Stimulated activated CD4-positive, alpha-beta T cell treated with anti-CD3 and anti-CD28 coated beads, Interleukin-4, amount 100 ng/mL, for 4 hours (primary cell): Measurements from ENCODE around the gene RABGAP1L.

Source experiments
- DNase-seq, 2 experiments: peaks; one replicate each; pipeline ENCODE4 v3.0.0-alpha.2; 2020

RABGAP1L gene

DNA sequence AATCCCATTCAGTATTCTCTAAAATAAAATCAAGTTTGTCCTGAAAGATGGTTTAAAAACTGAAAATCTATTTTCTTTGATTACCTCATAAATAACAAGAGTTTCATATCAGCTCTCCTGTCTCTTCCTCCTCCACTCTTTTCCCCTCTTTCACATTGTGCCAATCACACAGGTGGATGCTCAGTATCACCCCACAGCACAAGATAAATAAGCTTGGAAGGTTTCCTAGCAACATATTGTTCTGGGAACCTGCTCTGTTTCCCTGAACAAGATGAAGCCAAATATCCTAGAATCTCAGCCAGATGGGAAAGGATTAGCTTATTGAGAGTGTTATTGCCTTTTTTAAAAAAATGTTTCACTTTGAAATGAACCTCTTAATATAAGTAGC, 794.7 kb downstream of the RABGAP1L start:
- DNase-seq: no peak

DNA sequence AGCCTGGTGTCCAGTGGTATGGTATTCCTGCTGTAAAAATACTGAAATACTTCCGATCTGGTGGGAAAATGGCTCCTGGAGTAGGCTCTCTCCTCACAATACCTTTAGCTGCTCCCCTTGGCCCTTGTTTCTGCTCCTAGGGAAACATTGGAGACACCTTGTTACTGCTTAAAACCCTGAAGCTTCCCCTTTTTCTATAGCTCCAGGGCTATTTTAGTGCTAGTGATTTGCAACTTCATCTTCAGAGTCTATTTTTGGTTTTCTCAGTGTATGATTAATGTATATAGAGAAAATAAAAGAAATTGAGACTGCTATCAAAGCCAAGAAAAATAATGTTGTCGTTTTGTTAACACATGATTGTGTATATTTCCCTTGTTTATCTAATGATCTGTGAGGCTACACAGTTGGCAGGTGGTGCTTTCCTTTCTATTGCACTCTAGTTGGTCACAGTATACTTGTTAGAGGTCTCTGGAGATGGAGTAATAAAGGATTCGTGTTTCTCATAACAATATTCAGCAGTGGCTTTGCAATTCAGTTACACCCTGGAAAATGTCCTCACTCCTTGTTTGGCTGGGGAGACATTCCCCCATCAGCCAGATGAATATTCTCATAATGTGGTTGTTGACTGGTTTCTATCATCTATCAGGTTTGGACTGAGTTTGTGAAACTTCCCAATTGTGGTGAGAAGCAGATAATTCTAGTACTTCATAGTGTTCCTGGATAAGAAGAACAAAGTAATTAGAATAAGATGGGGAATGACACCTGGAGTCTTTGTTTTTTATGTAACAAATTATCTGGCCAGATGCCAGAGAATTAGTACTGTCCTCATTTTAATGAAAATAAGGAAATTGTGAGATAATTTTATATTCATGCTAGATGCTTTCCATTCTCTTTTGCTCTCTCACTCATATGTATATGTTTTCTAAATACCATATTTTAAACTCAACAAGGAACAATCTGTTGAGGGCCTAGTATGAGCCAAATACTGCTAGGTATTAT, 795.6 kb downstream of the RABGAP1L start:
- no peak for DNase-seq

DNA sequence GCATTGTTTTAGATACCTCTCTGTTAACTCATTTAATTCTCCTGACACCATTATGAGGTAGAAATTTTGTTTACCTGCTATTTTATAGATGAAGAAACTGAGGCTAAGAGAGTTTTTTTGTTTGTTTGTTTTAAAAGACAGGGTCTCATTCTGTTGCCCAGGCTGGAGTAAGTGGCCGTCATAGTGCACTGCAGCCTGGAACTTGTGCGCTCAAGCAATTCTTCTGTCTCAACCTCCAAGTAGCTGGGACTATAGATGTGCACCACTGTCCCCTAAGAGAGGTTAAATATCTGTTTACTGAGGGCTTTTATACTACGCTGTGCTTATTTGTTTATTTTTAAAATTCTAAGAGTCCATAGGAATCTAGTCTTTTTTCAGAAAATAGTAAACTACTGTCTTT, 796.8 kb downstream of the RABGAP1L start:
- DNase-seq: no peak

DNA sequence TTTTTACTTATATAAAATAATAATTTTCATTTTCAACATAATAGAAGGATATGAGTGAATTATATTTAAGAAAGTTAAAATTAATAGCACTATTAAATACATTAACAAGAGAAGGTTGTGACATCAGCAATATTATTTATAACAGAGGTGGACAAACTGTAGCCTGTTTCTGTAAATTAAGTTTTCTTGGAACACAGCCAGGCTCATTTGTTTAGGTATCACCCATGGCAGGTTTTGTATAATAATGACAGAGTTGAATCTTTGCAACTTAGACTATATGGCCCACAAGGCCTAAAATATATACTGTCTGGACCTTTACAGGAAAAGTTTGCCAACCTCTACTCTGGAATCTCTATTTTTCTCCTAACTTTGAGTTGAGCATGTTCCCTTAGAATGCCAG, 797.7 kb downstream of the RABGAP1L start:
- DNase-seq: no peak

DNA sequence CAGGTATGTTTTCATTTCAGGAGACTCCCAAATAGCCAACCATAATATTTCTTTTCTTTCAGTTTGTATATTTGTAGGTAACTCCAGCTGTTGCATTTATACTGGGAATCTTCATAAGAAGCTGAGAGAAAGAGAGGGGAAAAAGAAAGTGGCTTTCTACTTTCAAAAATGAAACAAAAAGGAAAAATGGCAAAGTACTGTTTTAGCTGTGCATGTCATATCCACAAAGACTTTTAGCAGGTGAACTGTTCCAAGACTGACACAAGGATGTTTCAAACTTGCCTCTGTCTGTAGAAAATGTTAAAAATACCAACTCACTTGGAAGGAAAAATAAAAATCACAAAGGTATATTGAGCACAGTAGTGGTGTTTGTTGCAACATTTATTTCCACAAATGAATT, 798.5 kb downstream of the RABGAP1L start:
- DNase-seq: no peak

DNA sequence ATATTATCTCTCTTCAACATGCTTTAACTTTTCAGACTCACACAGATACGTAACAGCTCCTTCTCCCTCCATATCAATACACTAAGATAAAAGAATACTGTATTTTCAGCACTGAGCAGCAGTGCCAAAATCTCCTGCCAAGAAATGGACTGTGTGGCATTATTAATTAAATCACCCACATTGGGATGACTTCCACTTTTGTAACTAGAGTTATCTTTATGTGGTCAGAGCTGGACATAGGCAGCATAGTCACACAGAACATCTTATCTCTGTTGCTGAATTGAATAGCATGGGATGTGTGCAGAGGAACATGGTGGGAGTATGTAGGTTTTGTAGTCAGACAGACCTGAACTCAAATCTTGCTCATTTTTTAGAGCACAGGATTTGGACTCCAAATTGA, 799.1 kb downstream of the RABGAP1L start:
- DNase-seq: no peak

DNA sequence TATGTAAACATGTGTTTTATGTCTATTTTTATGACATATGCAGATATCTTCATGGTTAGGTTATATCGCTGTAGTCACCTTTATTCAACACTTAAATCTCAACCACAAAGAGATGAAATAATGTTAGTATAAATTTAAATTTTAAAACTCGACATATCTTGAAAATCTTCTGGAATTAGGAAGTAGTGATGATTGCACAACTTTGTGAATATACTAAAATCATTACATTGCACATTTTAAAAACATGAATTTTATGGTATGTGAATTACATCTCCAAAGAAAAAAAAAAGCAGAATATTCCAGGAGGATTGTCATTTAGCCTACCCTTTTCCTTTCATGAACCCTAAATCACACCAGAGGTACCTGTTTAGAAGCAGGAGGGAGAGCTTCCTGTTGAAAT, 801.0 kb downstream of the RABGAP1L start:
- no peak for DNase-seq

DNA sequence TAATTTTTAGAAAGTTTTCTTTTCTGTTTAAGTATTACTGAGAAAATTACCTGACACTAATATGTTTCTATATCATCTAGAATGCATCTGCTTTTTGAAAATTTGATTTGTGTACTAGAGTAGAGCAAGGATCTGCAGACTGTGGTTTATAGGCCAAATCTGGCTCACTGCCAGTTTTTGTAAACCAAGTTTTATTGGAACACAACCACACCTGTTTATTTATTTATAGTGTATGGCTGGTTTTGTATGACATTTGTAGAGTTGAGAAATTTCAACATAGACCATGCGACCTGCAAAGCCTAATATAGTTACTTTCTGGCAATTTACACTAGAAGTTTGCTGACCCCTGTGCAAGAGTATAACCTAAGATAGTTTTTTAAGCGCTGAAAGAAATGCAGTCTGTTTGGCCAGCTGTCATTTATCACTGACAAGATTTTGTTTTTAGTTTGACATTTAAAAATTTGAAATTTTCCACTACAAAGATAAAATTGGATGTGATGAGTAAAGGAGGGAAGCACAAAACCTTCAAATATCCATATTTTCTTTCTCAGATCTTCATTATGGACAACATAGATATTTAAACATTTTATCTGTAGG, 804.3 kb downstream of the RABGAP1L start:
- no peak for DNase-seq

DNA sequence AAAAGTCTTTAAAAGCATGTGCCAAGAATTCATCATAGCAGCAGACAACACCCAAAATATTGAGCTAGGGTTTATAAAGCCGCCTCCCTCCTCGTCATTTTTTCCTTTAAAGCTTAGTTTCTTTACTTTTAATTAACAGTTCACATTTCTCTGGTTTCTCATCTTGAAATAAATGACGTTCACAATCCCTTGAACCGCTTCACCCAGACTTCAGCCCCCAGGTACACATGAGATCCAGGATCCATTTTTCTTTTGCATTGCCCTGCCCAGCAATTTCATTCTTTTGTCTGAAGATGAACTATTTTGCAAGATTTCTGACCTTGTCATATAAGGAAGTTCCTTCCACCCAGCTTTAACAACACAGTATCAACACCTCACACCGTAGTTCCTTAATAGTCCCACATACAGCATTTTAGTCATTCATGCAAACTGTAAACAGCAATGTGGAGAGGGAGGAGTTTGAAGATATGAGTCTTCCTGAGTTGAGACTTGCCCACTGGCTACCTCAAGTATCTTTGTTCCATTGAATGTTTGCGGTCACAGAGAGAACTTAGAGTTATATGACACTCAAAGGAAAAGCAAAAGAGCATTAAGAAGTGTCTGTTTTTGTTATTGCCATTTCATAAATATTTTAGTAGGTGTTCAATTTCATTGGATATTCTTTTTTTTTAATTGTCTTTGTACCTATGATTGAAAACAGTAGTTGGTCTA, 805.1 kb downstream of the RABGAP1L start:
- no peak for DNase-seq

DNA sequence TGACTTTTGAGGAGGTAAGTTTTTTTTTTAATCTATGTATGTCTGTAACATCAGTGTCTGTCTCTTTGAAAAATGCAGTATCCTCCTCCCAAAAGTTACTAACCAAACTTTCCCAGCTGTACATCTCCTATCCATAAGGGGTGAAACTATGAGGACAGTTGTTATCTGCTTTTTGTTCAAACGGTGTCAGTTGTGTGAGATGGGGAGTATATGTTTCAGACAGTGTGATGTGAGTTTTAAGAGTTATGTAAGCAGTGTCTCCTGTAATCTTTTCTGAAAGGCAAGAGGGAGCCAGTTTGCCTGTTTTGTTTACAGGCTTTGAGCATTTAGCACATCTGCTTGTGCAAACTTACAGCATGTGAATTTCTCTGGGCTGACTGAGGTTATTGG, 805.6 kb downstream of the RABGAP1L start:
- no peak for DNase-seq

DNA sequence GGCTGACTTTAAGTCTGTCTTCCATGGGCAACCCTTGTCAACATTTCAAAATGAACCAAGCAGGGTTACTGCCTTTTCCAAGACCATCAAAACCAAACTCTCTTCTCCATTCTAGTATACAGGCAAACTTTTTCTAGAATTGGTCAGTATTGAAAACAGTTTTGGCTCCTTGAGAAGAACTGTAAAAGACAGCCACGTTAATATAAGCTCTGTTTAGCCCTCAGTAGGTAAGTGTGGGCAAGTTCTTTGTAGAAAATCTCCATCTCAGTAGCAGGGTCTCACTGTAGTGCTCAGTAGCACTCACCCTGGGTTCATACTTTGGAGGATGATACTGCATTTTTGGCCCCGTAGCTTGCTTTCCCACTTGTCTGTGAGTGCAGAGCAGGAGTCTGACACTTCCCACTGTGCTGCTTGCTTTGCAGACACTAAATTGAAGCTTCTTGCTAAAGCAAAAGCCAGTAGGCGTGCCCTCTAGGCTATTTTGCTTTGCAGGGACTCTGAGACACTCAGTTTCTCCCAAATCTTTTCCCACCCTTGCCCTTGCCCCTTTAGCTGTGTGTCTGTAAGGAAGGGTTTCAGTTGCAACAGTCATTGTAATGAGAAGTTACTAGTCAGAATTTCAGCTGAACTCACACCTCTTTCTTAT, 806.2 kb downstream of the RABGAP1L start:
- no peak for DNase-seq

DNA sequence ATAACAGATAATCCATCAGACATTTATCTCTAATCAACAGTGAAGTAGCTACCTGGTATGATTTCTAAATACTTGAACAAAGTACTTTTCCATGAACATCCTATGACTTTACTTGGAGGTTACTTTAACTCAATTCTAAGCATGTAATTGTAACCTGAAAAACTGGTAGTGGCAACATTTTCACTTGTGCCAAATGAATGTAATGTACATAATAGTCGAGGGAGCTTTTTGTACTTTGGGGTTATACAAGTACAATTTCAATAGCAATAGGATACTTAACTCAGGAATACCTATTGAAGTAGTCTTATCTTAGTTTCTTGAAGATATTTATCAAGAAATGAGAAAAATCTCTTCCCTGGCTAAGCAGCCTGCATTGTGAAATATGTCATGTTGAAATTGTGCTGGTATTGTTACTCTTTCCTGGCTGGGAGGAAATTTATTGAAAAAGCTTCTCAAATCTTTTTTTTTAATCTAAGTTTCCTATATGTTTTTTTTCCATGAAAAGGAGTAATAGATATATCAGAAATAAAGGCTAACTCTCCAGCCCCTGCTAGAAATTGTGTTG, 806.8 kb downstream of the RABGAP1L start:
- DNase-seq: no peak

DNA sequence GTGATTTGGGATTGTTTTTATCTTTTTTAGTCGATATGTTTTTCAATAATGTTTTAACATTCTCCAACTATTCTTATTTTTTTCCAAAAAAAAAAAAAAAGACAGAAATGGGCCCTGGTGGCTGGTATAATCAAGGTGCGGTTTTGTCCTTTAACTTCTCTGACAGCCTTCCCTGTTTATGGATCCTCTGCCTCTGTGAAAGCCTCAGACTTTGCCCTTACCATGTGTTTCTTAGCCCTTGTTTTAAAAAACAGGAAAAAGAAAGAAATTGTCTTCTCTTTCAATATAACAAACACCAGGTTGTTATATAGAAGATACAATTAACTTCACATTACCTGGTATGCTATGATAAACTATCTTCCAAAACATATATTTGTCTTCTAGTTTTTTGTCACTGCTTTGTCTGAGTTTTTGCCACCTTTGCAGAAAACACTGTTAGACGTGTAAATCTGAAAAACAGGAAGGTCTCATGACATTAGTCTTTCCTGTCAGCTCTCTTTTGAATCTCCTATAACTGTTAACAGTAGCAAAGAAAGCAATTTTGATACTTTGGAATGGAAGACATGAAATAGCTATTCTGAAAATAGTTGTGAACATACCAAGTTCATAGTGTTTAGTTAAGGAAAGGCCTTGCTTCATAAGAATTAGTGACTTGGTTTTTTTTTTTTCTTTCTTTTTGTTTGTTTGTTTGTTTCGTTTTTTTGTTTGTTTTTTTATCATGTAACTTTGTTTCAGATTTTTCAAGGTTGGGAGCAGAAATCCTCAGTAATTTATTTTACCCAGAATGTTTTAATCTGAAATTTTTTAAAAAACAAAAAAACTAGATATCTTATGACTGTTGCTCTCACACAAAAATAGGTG, 808.8 kb downstream of the RABGAP1L start:
- no peak for DNase-seq

DNA sequence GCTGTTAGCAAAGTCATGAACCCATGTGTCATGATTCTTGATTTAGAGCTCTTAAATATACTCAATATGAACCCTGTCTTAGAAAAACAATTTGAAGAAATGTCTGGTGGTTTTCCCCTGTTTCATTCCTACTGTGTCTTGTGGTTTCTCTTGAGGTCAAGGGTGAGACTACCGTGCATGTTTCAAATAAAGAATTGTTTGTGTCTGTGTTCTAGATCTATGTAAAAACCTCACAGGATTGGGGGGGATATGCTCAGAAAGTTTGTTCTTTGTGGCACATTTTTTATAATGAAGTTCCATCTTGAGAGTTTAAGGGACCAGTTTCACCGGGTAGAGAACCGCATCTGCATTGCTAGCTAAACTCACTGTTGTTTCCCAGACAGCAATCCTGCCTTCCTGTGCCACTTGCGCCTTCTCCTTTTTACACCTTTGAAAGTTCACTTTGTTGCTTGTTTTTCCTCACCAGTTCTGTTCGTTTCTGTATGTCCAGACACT, 809.5 kb downstream of the RABGAP1L start:
- no peak for DNase-seq

DNA sequence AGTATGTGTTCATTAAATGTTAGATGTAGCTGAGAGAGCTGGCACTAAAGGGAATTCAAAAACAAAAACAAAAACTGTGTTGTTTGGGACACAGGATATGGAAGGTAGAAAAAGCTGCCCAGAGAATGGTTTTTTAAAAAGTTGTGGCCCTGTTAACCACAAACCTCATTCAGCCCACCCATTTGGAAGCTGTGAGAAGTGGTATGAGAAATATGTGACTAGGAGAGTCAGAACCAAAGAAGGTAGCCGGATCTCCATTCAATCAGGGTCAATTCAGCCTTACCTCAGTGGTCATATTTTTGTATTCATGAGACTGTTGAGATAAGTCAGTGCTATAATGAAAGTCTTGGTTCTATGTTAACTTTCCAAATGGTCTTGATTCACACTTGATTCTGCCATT, 810.7 kb downstream of the RABGAP1L start:
- no peak for DNase-seq

DNA sequence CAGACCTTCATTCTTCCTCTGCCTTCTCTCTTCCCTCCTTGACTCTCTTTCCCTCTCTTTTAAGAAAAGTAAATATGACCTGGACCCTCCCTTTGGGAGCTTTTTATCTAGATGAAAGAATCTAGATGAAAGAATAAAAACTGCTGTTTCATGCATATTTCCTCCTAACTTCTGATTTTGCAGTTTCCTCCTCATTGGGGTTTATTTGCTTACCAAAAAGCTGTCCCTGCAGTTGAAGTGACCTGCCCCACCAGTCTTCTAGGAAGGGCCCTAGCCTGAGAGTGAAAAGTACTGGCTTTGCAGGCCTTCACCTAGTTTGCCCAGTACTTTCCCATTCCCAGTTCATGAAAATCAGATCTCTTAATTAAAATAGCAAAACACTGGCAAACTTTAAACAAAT, 812.1 kb downstream of the RABGAP1L start:
- no peak for DNase-seq

DNA sequence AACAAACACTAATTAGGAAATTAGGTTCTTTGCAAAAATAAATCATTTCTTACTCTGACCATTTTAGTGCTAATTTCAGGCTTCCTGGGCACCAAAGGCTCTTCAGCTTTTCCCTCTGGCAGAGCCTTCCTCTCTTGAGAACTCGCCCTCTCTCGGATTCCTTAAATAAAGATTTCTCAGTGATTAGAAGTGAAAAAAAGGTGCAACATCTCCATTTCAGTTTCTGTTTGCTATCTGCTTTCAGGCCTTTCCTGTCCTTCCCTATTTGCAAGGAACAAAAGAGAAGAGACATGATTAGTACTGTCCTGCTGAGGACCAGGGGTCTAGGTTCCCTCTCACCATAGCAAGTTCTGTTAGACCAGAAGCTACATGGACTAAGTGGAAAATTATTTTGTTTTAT, 812.6 kb downstream of the RABGAP1L start:
- DNase-seq: no peak

DNA sequence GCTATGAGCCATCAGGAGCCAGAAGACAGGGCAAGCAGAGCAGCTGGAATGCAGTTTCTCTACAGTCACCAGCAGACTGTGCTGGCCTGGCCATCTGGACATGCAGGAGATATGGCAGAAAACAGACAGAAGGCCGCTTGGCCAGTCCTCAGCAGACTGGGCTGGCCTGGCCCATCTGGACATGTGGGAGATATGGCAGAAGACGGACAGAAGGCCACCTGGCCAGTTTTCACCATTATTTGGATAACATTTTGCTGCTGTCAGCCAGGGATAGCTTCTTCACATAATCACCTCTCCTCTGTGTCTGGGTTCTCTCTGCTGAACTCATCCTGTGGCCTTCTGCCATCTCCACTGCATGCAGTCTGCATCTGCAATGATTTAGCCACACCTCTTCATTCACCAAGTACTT, 815.4 kb downstream of the RABGAP1L start:
- DNase-seq: no peak

DNA sequence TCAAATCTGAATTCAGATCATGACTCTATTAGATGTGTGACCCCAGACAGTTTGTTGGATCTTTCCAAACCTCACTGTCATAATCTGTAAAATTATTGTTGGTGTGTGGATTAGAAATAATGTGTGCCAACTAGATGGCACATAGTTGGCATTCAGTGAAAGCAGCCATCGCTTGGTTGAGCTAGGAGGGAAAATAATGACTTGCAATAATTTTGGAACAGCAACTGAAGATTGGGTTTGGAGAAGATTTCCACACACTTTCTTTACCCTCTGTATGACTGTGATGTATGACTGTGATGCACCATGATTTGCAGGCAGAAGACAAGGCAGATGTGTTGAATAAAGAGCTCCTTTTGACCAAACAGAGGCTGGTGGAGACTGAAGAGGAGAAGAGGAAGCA, 816.4 kb downstream of the RABGAP1L start:
- no peak for DNase-seq

DNA sequence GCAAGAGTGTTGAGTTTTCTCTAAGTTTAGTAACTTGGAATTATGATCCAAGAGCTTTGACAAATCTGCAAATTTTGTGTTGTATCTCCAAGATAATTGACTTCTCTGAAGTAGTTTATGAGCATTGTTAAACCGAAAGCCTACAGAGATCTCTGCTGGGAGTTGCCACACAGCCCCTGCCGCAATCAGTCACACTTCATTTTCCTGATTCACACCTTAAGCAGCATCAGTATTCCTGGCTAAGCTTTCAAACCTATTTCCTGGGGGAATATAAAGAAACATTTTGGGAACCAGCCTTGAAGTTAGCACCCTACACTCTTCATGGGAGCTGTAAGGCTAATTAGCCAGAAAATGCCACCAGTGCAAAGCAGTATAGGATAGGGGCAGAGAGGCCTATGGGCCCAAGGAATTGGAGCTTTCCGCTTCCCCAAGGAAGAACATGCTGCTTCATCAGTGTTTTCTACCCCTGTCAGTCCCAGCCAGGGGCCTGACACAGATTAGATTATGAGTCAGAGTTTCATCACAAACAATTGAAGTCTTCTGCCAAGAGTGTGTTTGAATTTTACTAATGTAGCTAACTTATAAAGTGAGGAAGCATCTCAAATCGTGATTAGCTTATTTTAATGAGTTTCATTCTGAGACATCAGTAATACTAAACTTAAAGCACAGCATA, 817.3 kb downstream of the RABGAP1L start:
- no peak for DNase-seq
